SHP77 (cell line): Measurements from ENCODE around the gene CDON.
"Not testable (repeated sequence)": the region's sequence is repeated elsewhere in the genome, so short reads cannot be mapped to it uniquely, and the experiment has no call there.

Experiments used
- DNase-seq, 2 experiments: peaks; one replicate each; lab custom pipeline; 2025; lab: John Stamatoyannopoulos, UW

Gene CDON

DNA sequence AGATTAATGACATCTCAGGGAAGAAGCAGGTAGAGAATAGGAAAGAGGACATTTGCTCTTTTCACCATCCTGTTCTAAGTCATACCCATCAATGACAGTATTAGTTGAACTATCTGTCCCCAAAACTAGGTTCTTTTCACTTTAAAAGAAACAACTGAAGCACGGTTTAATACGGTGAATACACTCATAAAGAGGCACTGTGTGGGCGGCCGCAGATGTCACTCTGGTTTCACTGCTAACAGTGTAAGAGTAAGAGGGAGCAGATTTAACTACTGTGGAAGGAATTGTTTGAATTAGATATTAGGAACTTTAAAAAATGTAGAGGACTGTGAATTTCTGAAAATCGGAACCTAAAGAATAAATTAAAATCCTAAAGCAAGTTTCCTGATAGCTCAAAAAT, 67.4 kb downstream of the CDON start:
- DNase-seq = no peak

DNA sequence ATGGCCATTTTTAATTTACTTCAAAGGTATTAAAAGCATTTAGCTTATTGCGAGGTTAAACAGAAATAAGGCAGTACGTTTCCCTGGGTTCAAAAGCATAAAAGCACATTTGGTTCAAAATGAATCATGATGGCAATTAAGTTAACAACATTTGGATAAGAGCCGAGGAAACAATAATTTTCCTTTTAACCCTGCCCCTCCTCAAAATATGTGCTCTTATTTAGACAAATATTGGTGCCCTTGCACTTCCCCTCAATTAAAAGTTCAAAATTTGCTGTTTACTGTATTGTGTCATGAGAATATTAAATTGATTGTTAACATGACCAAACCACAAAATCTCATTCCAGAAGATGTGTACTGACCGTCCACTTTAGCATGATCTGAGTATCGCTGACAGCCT, 68.2 kb downstream of the CDON start:
- DNase-seq = no peak

DNA sequence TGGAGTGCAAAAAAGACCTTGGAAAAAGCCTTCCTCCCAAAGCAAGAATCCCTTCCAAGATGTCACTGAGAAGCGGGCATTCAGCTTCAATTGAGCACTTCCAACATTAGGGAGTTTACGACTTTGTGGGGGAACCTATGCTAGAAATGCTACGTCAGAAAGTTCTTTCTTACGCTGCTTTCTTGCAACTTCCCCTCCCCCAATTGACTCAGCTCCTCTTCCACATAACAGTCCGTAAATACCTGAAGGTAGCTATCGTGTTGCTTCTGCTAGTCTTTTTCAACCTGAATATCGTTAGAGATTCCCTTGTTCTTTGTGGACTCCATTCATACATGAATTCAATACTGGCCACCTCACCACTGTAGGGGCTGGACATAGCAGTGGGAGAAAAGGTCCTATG, 69.8 kb downstream of the CDON start:
- DNase-seq = no peak

DNA sequence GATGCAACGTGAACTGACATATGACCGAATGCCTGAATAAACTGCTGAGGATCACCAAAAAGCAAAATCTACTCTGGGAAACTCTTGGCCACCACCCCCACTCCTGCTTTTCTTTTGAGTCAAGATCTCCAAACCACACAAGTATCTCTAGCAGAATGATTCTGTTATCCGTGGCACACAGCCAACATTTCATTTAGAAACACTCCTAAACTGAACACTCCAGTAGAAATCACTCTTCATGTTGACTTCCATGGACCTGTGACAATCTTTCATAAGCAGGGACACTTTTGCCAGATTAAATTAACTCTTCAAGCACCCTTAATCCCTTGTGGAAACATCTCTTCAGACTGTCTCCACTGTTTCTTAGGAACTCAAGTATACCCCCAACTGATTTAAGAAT, 72.4 kb downstream of the CDON start:
- no peak for DNase-seq

DNA sequence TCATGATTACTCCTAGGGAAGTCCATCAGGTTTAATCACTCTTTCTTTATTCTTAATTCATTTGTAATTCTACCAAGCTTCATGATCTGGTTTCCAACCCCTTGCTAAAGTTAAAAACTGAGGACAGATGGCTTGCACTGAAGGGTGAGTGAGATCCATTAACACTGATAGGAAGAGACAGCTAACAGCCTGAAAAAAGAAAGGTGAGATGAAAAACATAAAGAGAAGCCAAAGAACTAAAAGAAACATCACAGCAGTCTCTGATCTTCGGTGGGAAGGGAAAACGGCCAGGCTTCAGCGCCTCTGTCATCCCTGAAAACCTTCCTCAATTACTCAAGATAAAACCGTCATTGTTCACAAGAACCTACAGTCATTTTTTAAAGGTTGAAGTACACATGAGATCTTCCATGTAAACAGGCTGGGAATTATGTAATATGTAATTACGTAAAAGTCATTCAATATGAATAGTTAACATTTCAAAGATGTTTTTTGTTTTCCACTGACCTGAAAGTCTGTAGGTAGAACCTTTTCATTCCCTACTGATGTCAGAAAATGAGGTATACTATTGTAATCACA, 75.5 kb downstream of the CDON start:
- no peak for DNase-seq

DNA sequence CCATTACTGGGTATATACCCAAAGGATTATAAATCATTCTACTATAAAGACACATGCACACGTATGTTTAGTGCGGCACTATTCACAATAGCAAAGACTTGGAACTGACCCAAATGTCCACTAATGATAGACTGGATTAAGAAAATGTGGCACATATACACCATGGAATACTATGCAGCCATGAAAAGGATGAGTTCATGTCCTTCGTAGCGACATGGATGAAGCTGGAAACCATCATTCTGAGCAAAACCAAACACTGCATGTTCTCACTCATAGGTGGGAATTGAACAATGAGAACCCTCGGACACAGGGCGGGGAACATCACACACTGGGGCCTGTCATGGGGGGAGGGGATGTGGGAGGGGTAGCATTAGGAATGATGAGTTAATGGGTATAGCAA, 76.7 kb downstream of the CDON start:
- not testable (repeated sequence) for DNase-seq

DNA sequence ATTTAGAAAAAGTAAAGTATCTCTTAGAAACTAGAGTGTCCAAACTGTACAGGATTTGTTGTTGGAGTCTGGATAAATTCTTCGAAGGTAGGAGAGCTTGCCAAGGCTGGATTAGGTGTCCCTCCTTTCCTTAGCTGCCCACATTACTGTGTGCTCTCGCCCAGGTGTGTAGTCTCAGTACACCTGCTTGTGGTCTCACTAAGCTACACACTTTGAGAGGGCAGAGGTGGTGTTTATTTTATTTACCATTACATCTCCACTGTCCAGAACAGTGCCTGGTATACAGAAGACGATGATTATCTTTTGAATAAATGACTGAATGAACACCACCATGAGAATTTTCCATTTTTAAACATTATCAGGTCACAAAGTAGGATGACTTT, 80.3 kb downstream of the CDON start:
- no peak for DNase-seq

DNA sequence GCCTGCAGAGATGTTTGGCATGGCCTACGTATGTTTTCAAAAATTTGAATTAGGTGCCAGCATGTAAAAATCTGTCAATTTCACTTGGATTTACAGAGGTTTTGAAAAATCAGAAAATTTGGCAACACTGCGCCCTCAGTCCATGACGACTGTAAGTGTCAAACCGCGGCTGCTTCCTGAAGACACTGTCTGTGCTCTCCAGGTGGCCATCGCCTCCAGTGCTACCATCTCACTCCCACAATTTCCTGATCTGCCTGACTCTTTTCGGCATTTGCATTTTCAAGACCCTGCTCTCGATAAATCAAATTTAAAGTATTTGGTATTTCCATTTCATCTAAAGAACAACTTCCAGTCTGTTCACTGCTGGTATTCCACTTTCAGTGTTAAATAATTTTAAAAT, 82.2 kb downstream of the CDON start:
- no peak for DNase-seq

DNA sequence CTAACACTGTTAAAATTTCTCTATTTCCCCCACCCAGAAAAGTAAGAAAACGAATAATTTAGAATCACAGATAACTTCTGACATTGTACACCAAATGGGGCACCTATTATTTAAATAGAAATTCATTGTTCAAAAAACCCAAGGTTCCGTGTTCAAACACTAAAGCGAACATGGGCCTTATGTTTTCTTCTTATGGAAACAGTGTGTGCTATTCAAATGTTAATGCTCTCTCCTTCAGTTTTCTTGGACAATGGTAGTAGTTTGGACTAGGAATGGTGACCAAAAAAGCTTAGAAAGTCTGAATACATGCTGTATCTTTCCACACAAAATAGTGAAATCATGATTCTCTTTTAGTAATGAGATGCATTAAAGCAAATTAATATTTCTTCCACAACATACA, 83.2 kb downstream of the CDON start:
- DNase-seq = no peak

DNA sequence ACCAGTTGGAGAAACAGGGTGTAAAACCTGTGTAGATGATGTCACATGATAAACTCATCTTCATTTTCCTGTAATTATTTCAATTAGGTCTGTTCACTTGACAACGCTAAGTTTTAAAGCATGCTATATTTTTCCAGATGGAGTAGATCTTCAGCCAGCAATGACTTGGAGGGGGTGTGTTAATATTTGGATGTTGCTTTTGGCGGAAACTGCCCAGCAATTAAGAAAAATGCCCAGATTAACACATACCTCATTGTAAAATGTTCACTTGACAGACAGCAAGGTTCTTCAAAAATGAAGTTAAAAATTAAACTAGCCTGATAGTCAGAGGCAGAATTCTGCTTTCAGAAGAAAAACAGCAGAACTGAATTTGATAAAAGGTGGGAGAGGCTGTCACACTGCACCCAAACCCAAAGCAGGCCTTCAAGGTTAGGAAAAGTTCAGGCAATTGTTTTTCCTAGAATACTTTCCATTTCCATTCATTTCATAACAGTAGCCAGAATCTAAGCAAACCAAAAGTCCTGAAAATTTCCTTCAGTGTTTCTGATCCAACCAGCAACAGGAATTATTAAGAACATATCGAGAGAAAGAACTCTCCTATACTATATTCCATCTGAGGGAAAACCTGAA, 83.8 kb downstream of the CDON start:
- DNase-seq = no peak

DNA sequence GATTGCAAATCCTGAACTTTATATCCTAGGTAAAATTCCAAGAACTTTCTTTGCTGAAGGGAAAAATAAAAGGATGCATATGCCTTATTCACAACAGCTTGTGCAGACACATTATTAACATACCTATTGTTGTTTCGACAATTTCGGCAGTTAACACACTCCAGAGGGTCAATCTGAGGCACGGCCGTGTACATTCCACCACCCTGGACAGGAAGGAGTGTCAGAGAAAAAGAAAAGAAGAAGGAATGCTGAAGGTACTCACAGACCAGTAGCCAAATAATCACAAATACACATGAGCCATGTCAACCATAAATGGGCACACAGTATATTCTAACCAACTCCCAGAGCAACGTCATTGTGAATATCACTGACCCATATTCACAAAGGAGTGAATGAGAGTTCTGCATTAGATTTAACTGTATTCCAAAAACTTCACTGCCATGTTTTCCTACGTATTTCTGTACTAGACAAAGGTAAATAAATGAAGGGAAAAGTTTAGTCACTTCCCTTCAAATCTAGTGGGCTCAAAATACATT, 84.4 kb downstream of the CDON start:
- DNase-seq = no peak

DNA sequence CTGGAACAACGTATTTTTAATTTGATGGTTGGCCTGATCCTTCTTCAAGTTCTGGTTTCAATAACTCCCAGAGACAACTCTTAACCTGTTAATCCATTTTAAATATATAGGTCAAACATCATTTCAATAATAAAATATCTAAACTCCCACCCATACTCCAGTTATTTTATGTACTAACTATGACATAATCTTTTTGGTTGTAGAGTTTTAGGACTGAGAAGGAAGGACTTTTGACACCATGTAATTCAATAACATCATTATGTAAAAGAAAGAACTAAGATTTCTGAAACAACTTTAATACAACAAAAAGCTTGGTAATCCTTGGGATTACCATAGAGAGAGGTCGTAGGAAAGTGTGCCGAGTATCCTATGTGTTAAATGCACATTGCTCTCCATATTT, 85.3 kb downstream of the CDON start:
- no peak for DNase-seq

DNA sequence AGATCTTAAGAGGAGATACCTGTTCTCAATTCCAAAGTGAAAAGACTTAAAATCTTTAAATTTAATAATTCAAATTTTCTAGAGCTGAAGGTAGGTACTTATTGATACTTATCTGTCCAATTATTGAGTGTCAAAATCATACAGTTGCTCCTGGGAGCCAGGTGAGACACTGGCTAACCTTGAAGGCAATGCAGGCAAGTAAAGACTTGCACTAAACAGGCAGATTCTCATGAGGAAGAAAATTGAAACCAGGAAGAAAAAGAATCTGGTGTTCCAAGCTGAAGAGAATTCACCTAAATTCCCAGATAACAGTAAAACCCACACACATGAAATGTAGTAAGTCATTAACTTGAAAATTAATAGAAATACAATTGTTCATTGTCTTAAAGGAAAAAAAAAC, 86.5 kb downstream of the CDON start:
- DNase-seq = no peak

DNA sequence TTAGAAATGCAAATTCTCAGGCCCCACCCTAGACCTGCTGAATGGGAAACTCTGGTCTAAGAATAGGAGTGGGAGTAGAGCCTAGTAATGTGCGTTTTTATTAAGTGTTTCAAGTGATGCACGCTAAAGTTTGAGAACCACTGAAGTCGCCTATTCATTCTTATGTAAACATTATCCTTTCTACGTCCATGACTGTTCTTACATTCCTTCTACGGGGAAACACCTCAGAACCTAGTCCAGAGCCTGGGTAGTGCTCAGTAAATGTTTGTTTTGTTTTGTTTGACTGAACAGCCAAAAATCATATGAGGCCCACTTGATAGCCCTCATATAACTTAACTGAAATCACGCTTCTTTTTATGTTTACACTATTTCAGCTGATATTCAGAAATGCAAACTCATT, 87.0 kb downstream of the CDON start:
- no peak for DNase-seq

DNA sequence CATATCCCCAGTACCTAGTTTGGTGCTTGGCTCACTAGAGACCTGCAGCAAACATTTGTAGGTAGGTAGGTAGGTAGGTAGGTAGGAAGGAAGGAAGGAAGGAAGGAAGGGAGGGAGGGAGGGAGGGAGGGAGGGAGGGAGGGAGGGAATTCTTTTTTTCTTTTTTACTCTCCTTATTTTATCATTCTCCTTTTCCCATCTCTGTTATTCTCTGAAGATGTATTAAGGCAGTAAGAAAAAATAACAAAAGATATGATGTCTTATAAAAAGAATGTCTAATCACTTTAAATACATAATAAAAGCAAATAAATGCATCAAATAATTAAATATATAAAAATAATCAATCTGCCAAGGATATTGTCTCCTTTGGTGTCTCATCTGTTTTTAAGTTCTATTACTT, 88.4 kb downstream of the CDON start:
- DNase-seq = no peak

DNA sequence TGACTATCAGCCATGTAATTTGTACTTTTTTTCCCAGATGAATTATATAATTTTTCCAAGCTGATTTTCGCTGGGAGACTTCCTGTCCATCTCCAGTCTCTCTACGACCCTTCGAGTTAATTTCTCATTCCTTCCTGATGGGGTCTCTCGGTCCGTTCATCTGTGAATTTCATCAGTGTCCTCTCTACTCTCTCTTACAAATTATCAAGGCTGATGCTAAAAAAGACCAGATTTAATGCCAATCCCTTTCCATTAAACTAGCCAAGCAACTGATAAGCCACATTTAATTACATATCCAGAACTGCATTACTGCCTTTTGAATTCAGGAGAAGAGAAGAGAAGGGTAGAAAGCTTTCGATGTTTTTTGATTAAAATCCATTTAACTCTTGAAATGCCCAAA, 91.0 kb downstream of the CDON start:
- no peak for DNase-seq

DNA sequence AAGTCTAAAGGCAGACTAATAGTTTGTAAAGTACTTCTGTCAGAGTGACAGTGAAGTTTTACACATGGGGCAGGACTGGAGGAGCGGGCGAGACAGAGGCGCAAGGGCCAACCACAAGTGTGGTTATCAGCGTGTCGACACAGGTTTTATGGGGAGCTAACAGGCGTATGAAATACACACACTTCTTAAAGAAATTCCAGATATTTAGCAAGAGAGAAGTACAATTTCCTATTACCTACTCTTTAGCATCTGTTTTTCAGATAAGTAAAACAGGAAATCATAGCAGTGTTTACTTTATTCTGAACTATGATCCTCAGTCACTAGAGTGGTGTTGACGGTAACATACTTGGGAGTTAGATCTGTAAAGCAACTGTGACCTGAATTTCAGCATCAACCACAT, 94.3 kb downstream of the CDON start:
- no peak for DNase-seq

DNA sequence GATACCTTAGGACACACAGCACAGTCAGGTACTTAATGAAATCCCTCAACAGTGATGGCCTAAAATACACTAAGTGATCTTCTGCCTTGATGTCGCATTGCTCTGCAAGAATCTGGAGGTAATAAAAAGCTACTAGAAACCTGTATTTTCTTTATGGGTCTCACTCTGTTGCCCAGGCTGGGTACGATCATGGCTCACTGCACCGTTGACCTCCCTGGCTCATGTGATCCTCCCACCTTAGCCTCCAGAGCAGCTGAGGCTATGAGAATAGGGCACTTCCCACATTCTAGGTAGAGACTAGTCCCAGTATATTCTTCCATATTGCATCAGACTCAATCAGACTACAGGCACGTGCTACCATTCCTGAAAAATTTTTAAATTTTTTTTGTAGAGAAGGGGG, 95.2 kb downstream of the CDON start:
- no peak for DNase-seq

DNA sequence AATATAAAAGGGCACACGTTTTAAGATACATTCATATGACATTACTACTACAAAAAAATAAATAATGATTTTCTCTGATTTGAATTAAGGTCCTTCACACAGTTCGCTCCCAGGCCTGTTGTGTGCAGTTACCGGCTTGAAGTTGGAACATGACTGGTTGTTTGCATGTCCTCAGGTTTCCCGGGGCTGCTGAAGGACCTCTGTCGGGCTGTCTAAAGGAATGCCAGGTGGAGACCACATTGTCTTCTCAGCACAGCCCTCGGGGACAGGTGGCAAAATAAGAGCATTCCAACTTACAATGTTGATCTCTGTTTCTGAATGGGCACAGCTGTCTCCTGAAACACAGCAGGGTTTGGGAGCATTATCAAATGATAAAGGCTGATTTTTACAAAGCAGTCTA, 101.9 kb downstream of the CDON start:
- DNase-seq = no peak

DNA sequence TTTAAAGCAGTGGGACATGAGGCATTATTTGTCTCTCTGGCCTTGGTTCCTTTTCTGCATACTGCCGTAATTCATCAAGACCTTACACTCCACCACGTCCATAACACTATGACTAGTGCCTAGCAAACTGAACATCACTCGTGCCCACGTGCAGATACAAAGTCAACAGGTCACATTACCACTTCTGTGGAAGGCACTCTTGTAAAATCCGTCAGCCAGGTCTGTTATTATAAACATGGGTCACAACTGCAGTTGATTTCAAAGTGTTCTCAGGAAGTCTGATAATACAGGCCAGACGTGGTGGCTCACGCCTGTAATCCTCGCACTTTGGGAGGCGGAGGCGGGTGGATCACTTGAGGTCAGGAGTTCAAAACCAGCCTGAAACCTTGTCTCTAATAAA, 102.7 kb downstream of the CDON start:
- DNase-seq = no peak

DNA sequence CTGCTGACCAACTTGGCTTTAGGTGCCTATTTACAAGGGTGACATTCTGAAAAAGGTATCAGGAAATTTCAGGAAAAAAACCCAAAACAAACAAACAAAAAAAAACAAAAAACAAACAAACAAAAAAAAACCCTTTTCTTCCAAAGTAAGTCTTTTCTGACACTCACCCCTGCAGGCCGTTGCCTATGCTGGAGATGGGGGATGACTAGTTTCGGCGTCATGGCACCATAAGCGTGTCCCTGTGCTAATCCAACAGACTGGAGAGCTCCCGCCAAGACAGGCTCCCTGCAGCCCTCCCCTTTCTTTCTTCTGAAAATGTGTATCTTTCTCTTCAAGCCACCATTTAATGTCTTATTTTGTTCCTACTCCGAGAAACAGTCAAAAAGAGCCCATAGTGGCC, 103.2 kb downstream of the CDON start:
- DNase-seq = no peak

DNA sequence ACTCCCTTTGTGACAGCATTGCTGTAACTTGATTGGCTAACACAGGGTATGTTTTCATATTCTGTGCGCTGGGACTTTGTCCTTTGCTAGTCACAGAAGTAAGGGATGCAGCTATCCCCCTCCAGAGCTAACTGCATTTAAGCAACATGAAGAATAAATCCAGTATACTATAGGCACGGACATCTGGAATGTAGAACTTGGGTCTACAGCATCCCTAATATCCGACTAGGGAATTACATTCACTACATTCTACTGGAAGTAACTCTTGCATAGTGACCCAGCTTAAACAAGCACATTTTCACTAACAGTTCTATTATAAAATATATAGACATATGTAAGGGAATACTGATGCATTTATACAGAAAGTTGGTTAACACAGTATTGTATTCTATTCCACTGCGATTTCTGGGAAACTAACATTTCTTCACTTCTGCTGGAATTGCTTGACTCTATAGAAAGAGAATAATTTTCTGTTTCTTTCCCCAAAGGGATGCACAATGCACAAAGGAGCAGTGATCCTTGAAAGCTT, 103.7 kb downstream of the CDON start:
- no peak for DNase-seq

DNA sequence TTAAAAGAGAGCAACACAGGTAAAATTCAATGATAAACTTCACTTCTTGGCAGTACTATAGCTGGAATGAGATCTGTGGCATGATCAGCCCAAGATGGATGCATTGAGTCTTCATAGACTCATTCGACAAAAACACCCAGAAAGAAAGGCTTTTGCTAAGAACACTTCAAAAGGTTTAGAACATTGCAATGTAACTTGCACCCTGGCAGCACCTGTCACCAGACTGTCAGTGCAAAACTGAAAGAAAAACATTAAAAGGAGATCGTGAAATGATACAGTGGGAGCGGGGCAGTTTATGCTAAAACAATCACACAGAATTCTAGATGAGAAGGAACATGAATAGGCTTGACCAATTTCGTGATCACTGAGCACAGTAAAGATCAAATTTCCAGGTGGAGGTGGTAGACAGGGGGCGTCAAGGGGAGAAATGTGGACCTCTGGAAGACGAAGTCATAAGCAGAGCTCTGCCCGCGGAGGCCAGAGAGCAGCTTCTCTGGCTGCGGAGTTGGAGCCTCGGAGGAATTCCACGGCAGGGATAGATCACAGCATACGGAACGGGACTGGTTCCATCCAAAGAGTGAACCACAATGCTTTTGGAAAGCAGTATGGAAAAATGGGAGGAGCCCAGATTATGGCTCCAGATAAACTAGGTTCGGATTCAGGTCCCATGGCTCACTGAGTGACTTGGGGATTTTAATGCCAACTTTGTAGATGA, 104.9 kb downstream of the CDON start:
- no peak for DNase-seq
